OCI-LY7 (cell line): ENCODE data around the gene PLD1.

Experiments used
- EZH2phosphoT487 ChIP-seq: fragments of 200-600 bp; sonication (generic); IDR thresholded peaks from 2 replicates; pipeline ENCODE4 v1.6.1; 2018; ENCODE audit warnings: low read depth, borderline replicate concordance, mild to moderate bottlenecking, mixed run types, antibody characterized with exemption, low read length, moderate library complexity, mixed read lengths
- TF ChIP-seq, protein P1 (sequence below): fragments of 200-600 bp; sonication (generic); conservative IDR thresholded peaks from 2 replicates; pipeline ENCODE4 v1.5.1; 2014; ENCODE audit warnings: mild to moderate bottlenecking, antibody characterized with exemption, low read length, moderate library complexity, mixed read lengths

DNA sequence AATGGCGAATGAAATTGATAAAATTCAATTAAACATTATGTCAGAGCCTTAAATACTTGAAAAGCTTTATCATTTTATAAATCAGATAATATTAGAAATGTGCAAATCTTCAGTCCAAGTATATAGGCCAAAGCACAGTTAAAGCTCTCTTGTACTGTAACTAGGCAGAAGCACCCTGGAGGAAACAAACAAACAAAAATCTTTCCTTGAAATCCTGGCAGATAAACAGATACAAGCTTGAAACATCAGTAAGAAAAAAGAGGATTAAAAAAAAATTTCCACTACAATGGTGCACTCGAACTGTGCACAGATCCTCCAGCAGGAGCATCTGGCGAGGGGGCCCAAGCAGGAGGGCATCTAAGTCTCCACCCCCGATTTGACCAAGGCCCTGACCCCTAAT lies 166.6 kb downstream of the PLD1 start:
- TF ChIP-seq, protein P1, sequence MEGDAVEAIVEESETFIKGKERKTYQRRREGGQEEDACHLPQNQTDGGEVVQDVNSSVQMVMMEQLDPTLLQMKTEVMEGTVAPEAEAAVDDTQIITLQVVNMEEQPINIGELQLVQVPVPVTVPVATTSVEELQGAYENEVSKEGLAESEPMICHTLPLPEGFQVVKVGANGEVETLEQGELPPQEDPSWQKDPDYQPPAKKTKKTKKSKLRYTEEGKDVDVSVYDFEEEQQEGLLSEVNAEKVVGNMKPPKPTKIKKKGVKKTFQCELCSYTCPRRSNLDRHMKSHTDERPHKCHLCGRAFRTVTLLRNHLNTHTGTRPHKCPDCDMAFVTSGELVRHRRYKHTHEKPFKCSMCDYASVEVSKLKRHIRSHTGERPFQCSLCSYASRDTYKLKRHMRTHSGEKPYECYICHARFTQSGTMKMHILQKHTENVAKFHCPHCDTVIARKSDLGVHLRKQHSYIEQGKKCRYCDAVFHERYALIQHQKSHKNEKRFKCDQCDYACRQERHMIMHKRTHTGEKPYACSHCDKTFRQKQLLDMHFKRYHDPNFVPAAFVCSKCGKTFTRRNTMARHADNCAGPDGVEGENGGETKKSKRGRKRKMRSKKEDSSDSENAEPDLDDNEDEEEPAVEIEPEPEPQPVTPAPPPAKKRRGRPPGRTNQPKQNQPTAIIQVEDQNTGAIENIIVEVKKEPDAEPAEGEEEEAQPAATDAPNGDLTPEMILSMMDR: no peak
- no peak for TF ChIP-seq EZH2phosphoT487
